Hepatocyte (in vitro differentiated cells): Measurements from ENCODE around the gene PCNT.

ENCODE experiments used
- EZH2 ChIP-seq: fragments of 200-600 bp; sonication (generic); IDR thresholded peaks from 2 replicates; pipeline ENCODE4 v1.6.1; 2016; ENCODE audit warnings: antibody characterized with exemption, mild to moderate bottlenecking, borderline replicate concordance
- EZH2phosphoT487 ChIP-seq: fragments of 200-600 bp; sonication (generic); IDR thresholded peaks from one replicate; pipeline ENCODE4 v1.6.1; 2018; ENCODE audit warnings: antibody characterized with exemption, mild to moderate bottlenecking, low read depth, moderate library complexity; ENCODE audit not compliant: unreplicated experiment, severe bottlenecking
- TF ChIP-seq, protein P1 (sequence below): fragments of 200-600 bp; sonication (generic); IDR thresholded peaks from 2 replicates; pipeline ENCODE4 v1.5.1; 2016; ENCODE audit warnings: antibody characterized with exemption, mild to moderate bottlenecking; ENCODE audit not compliant: poor library complexity

DNA sequence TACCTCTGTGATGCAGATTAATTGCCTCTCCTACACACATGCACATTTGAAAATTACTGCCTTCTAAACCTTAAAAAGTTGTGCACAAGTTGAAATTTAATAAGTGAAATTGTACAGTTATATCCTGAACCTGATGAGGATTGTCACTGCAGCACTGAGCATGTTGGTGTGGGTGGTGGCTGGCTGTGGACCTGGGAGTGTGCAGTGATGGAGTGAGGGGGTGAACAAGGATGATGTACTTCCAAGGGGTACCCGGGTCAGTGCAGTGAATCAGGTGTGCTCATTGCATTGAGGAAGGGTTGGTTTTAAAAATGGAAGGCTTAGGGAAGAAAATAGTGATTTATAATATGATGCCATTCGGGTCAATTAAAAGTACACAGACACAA lies 158.9 kb downstream of the PCNT start:
- no peak for TF ChIP-seq EZH2phosphoT487
- TF ChIP-seq, protein P1, sequence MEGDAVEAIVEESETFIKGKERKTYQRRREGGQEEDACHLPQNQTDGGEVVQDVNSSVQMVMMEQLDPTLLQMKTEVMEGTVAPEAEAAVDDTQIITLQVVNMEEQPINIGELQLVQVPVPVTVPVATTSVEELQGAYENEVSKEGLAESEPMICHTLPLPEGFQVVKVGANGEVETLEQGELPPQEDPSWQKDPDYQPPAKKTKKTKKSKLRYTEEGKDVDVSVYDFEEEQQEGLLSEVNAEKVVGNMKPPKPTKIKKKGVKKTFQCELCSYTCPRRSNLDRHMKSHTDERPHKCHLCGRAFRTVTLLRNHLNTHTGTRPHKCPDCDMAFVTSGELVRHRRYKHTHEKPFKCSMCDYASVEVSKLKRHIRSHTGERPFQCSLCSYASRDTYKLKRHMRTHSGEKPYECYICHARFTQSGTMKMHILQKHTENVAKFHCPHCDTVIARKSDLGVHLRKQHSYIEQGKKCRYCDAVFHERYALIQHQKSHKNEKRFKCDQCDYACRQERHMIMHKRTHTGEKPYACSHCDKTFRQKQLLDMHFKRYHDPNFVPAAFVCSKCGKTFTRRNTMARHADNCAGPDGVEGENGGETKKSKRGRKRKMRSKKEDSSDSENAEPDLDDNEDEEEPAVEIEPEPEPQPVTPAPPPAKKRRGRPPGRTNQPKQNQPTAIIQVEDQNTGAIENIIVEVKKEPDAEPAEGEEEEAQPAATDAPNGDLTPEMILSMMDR = no peak
- TF ChIP-seq EZH2 = no peak
